ENCODE data around the gene SPATA31C1. TPM values are rescaled to one million over a fixed set of nuclear protein-coding genes. Genes with fewer than 3 reads are reported as not detected.

SPATA31C1 gene
- total and polyA plus RNA-seq, 2 of the 8 experiments (the other 6 are each of a cell fraction or from before 2014, with no cell fraction given), result 0.15 TPM; not detected in 1

GRCh38 chr9:87896891-87897290 is 20.9 kb upstream of the SPATA31C1 start (continued):
- TF ChIP-seq CHD7 (IDR thresholded peaks at IDR 0.05; ENCODE audit: insufficient replicate concordance, low read length) (no peak), KDM4A (IDR thresholded peaks at IDR 0.05; ENCODE audit: low read depth, low read length, severe bottlenecking) (no peak), SIX5 (IDR thresholded peaks at IDR 0.05; ENCODE audit: low read depth, low read length) (no peak), POLR2A (IDR thresholded peaks at IDR 0.05; ENCODE audit: control extremely low read depth in 1 of 2, low read depth in 2 of 2, low read length in 2 of 2) (no peak), ZNF274 (IDR thresholded peaks at IDR 0.05; ENCODE audit: borderline replicate concordance, extremely low read depth, low read length) (no peak), JUN (IDR thresholded peaks at IDR 0.05; ENCODE audit: low read depth, low read length) (no peak), FOSL1 (IDR thresholded peaks at IDR 0.05; ENCODE audit: insufficient read depth, low read depth, low read length) (no peak), CBX8 (IDR thresholded peaks at IDR 0.05; ENCODE audit: borderline replicate concordance, low read depth, low read length) (no peak), TCF12 (IDR thresholded peaks at IDR 0.05; ENCODE audit: low read depth, low read length) (no peak), RAD21 (IDR thresholded peaks at IDR 0.05 in 1 of 2, conservative IDR thresholded peaks at IDR 0.05 in 1 of 2; ENCODE audit: low read depth in 2 of 2, low read length in 2 of 2) (no peak), EZH2 (IDR thresholded peaks at IDR 0.05; ENCODE audit: low read depth, low read length, severe bottlenecking) (no peak), NRF1 (IDR thresholded peaks at IDR 0.05; ENCODE audit: low read depth, low read length) (no peak)
